ENCODE results near the gene SCRT2. TPM values are rescaled to one million over a fixed set of nuclear protein-coding genes. Genes with fewer than 3 reads are reported as not detected.

SCRT2 gene
- polyA plus RNA-seq, 1 donor from 2014 or later = 2.5 TPM

- H4K20me1 ChIP-seq (ENCODE audit: insufficient read depth) = no peaks in the 10 kb centered on the region
- no peak overlapping the region for H3K4me2 ChIP-seq (ENCODE audit: low read length)
- H3K27me3 ChIP-seq (ENCODE audit: insufficient read depth, low read depth, low read length) = no peaks in the 10 kb centered on the region
- no peaks in the 10 kb centered on the region for H3K9me3 ChIP-seq (ENCODE audit: low read length)
- H3K79me2 ChIP-seq (replicated peaks; ENCODE audit: insufficient read depth, low read length) = no peaks in the 10 kb centered on the region
- no peak overlapping the region for H3K4me3 ChIP-seq (ENCODE audit: low read length)
- no peaks in the 10 kb centered on the region for H3F3A ChIP-seq (ENCODE audit: insufficient read depth, low read length, poor library complexity, severe bottlenecking)
- H3K27ac ChIP-seq (ENCODE audit: low read length) = no peak overlapping the region
- no peak for TF ChIP-seq MXI1 (conservative IDR thresholded peaks at IDR 0.05; ENCODE audit: poor library complexity, severe bottlenecking)
- TF ChIP-seq EZH2 (IDR thresholded peaks at IDR 0.05; ENCODE audit: borderline replicate concordance, insufficient read depth, low read length, poor library complexity, severe bottlenecking) = no peak
- no peak for TF ChIP-seq POLR2AphosphoS5 (IDR thresholded peaks at IDR 0.05)
- no peak for TF ChIP-seq TAF1 (IDR thresholded peaks at IDR 0.05; ENCODE audit: low read depth)
- TF ChIP-seq, protein P1, sequence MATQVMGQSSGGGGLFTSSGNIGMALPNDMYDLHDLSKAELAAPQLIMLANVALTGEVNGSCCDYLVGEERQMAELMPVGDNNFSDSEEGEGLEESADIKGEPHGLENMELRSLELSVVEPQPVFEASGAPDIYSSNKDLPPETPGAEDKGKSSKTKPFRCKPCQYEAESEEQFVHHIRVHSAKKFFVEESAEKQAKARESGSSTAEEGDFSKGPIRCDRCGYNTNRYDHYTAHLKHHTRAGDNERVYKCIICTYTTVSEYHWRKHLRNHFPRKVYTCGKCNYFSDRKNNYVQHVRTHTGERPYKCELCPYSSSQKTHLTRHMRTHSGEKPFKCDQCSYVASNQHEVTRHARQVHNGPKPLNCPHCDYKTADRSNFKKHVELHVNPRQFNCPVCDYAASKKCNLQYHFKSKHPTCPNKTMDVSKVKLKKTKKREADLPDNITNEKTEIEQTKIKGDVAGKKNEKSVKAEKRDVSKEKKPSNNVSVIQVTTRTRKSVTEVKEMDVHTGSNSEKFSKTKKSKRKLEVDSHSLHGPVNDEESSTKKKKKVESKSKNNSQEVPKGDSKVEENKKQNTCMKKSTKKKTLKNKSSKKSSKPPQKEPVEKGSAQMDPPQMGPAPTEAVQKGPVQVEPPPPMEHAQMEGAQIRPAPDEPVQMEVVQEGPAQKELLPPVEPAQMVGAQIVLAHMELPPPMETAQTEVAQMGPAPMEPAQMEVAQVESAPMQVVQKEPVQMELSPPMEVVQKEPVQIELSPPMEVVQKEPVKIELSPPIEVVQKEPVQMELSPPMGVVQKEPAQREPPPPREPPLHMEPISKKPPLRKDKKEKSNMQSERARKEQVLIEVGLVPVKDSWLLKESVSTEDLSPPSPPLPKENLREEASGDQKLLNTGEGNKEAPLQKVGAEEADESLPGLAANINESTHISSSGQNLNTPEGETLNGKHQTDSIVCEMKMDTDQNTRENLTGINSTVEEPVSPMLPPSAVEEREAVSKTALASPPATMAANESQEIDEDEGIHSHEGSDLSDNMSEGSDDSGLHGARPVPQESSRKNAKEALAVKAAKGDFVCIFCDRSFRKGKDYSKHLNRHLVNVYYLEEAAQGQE (IDR thresholded peaks at IDR 0.05; ENCODE audit: borderline replicate concordance) = no peak
- TF ChIP-seq, protein P2, sequence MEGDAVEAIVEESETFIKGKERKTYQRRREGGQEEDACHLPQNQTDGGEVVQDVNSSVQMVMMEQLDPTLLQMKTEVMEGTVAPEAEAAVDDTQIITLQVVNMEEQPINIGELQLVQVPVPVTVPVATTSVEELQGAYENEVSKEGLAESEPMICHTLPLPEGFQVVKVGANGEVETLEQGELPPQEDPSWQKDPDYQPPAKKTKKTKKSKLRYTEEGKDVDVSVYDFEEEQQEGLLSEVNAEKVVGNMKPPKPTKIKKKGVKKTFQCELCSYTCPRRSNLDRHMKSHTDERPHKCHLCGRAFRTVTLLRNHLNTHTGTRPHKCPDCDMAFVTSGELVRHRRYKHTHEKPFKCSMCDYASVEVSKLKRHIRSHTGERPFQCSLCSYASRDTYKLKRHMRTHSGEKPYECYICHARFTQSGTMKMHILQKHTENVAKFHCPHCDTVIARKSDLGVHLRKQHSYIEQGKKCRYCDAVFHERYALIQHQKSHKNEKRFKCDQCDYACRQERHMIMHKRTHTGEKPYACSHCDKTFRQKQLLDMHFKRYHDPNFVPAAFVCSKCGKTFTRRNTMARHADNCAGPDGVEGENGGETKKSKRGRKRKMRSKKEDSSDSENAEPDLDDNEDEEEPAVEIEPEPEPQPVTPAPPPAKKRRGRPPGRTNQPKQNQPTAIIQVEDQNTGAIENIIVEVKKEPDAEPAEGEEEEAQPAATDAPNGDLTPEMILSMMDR (IDR thresholded peaks at IDR 0.05; ENCODE audit: poor library complexity, severe bottlenecking) = no peak
- no peak for TF ChIP-seq SMC3 (conservative IDR thresholded peaks at IDR 0.05; ENCODE audit: poor library complexity)
- no peak for TF ChIP-seq EP300 (conservative IDR thresholded peaks at IDR 0.05; ENCODE audit: poor library complexity, severe bottlenecking)
- no peak for TF ChIP-seq RAD21 (conservative IDR thresholded peaks at IDR 0.05)
- no peak overlapping the region for H2AFZ ChIP-seq (ENCODE audit: low read depth, low read length)
- H3K36me3 ChIP-seq (ENCODE audit: insufficient read depth, low read length) = peaks cover 8% of the 10 kb centered on the region
- no peaks in the 10 kb centered on the region for H3K9me2 ChIP-seq (ENCODE audit: insufficient read depth, low read length)
- H3K9ac ChIP-seq (ENCODE audit: low read length) = no peak overlapping the region
Observed at GRCh38 chr20:650281-650680, 25.3 kb downstream of the SCRT2 start.

- Histone ChIP-seq H3K79me2 (replicated peaks; ENCODE audit: insufficient read depth, low read length) (no peaks in the 10 kb centered on the region), H4K20me1 (ENCODE audit: insufficient read depth) (no peaks in the 10 kb centered on the region), H3K9me3 (ENCODE audit: low read length) (no peaks in the 10 kb centered on the region), H3K4me3 (ENCODE audit: low read length) (no peak overlapping the region), H3K9me2 (ENCODE audit: insufficient read depth, low read length) (no peaks in the 10 kb centered on the region), H3K27ac (ENCODE audit: low read length) (no peak overlapping the region), H2AFZ (ENCODE audit: low read depth, low read length) (no peak overlapping the region), H3K36me3 (ENCODE audit: insufficient read depth, low read length) (peaks cover 8% of the 10 kb centered on the region), H3K27me3 (ENCODE audit: insufficient read depth, low read depth, low read length) (no peaks in the 10 kb centered on the region), H3K4me2 (ENCODE audit: low read length) (no peak overlapping the region), H3F3A (ENCODE audit: insufficient read depth, low read length, poor library complexity, severe bottlenecking) (no peaks in the 10 kb centered on the region), H3K9ac (ENCODE audit: low read length) (no peak overlapping the region)
- TF ChIP-seq, protein P1 (IDR thresholded peaks at IDR 0.05; ENCODE audit: borderline replicate concordance) = no peak
Observed at GRCh38 chr20:647479-648019, 28.1 kb downstream of the SCRT2 start.
